ENCODE data around the gene HOXA4.

- TF ChIP-seq CTCF (IDR thresholded peaks at IDR 0.05 in 2 of 3, conservative IDR thresholded peaks at IDR 0.05 in 1 of 3; ENCODE audit: borderline replicate concordance in 1 of 3, insufficient read depth in 1 of 3, low read depth in 2 of 3, low read length in 2 of 3) (no peak), EZH2phosphoT487 (IDR thresholded peaks at IDR 0.05; ENCODE audit: borderline replicate concordance) (no peak), EZH2 (IDR thresholded peaks at IDR 0.05) (no peak), ZNF274 (IDR thresholded peaks at IDR 0.05; ENCODE audit: low read depth, low read length) (no peak), POLR2AphosphoS5 (IDR thresholded peaks at IDR 0.05; ENCODE audit: low read depth, low read length) (no peak), ZFX (IDR thresholded peaks at IDR 0.05) (no peak), TCF7L2 (IDR thresholded peaks at IDR 0.05; ENCODE audit: borderline replicate concordance, extremely low read depth, insufficient read depth, insufficient read length) (no peak), REST (IDR thresholded peaks at IDR 0.05; ENCODE audit: low read depth) (no peak)
Observed at GRCh38 chr7:27109466-27110185, 20.9 kb downstream of the HOXA4 start.
